Lower lobe of right lung (tissue), 2 donors: ENCODE results near the gene L3HYPDH. TPM values are rescaled to one million over a fixed set of nuclear protein-coding genes. Genes with fewer than 3 reads are reported as not detected.
"Not testable (repeated sequence)": the region's sequence is repeated elsewhere in the genome, so short reads cannot be mapped to it uniquely, and the experiment has no call there.

Source experiments
- ATAC-seq, 2 donors: fragments of 200-7000 bp; cut with Tn5 transposase; one replicate each; pipeline ENCODE4 v1.9.1; 2020 to 2022; ENCODE audit warnings: mild to moderate bottlenecking in 2 of 2, moderate library complexity in 2 of 2
- DNase-seq: peaks from one replicate; pipeline ENCODE4 v3.0.0-alpha.2; 2020
- H3K27ac ChIP-seq: fragments of 200-600 bp; one replicate; pipeline ENCODE4 v1.8.0; 2022
- H3K27me3 ChIP-seq: fragments of 200-600 bp; one replicate; pipeline ENCODE4 v1.8.0; 2022; ENCODE audit warnings: low read depth
- H3K36me3 ChIP-seq: fragments of 200-600 bp; one replicate; pipeline ENCODE4 v1.8.0; 2022; ENCODE audit warnings: mild to moderate bottlenecking
- H3K4me1 ChIP-seq: fragments of 200-600 bp; one replicate; pipeline ENCODE4 v1.8.0; 2022
- H3K4me3 ChIP-seq: fragments of 200-600 bp; one replicate; pipeline ENCODE4 v1.8.0; 2022; ENCODE audit warnings: mild to moderate bottlenecking
- H3K9me3 ChIP-seq: fragments of 200-600 bp; one replicate; pipeline ENCODE4 v1.8.0; 2022
- intact Hi-C: fragments of 100-400 bp; cut with DNase I; formaldehyde crosslinking; loops from one replicate; pipeline ENCODE4 v1.11.0; 2022
- total RNA-seq: library from RNA; stranded (reverse); fragmentation: NEBNext Ultra II Directional; extraction: Animal tissue kit (Norgen Biotek cat#: 25700); gene quantifications from one replicate; pipeline ENCODE4 v1.2.1, GENCODE V29; 2021
- TF ChIP-seq, protein P1 (sequence below): fragments of 200-600 bp; IDR thresholded peaks from one replicate; pipeline ENCODE4 v1.8.0; 2022; ENCODE audit warnings: antibody characterized with exemption, mild to moderate bottlenecking
- donor health status: DM: no; HTN: yes; CAD: no; lungs with severe emphysema.

L3HYPDH gene
- total RNA-seq, 1 donor from 2014 or later = 17.9 TPM

DNA sequence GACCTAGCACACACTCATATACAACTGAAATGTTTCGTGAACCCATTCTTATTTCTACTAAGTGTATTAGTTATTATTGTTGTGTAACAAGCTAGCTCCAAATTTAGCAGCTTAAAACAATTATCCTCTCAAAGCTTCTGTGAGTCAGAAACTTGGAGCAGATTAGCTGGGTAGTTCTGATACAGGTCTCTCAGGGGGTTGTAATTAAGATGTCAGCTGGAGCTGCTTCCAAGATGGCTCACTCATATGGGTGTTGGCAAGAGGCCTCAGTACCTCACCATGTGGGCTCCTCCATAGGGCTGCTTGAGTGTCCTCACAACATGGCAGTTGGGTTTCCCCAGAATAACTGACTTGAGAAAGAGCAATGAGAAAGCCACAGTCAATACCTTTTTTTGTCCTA lies 28.8 kb downstream of the L3HYPDH start:
- DNase-seq (no peak), ATAC-seq (no peak)
- no peaks in the 10 kb centered on the region for H3K27me3 ChIP-seq
- TF ChIP-seq, protein P1, sequence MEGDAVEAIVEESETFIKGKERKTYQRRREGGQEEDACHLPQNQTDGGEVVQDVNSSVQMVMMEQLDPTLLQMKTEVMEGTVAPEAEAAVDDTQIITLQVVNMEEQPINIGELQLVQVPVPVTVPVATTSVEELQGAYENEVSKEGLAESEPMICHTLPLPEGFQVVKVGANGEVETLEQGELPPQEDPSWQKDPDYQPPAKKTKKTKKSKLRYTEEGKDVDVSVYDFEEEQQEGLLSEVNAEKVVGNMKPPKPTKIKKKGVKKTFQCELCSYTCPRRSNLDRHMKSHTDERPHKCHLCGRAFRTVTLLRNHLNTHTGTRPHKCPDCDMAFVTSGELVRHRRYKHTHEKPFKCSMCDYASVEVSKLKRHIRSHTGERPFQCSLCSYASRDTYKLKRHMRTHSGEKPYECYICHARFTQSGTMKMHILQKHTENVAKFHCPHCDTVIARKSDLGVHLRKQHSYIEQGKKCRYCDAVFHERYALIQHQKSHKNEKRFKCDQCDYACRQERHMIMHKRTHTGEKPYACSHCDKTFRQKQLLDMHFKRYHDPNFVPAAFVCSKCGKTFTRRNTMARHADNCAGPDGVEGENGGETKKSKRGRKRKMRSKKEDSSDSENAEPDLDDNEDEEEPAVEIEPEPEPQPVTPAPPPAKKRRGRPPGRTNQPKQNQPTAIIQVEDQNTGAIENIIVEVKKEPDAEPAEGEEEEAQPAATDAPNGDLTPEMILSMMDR = no peak
- H3K36me3 ChIP-seq = no peaks in the 10 kb centered on the region
- H3K9me3 ChIP-seq = no peaks in the 10 kb centered on the region
- intact Hi-C loops = no loop called here
- no peak overlapping the region for H3K4me3 ChIP-seq
- H3K27ac ChIP-seq = no peak overlapping the region
- H3K4me1 ChIP-seq = no peaks in the 10 kb centered on the region

DNA sequence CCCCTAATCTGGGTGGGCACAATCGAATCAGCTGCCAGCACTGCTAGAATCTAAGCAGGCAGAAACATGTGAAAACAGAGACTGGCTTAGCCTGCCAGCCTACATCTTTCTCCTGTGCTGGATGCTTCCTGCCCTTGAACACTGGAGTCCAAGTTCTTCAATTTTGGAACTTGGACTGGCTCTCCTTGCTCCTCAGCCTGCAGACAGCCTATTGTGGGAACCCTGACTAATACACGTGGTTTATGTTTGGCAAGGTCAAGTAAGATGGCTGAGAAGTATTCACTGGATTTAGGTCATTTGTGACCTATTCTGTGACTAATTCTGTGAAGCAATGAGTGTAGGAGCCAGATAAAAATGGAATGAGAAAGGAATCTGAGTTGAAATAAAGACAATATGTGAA lies 30.1 kb downstream of the L3HYPDH start:
- Histone ChIP-seq H3K4me3 (no peak overlapping the region), H3K27me3 (no peaks in the 10 kb centered on the region), H3K9me3 (no peaks in the 10 kb centered on the region), H3K36me3 (no peaks in the 10 kb centered on the region), H3K27ac (no peak overlapping the region), H3K4me1 (no peaks in the 10 kb centered on the region)
- TF ChIP-seq, protein P1 = no peak
- intact Hi-C loops = no loop called here
- DNase-seq (no peak), ATAC-seq (no peak)

DNA sequence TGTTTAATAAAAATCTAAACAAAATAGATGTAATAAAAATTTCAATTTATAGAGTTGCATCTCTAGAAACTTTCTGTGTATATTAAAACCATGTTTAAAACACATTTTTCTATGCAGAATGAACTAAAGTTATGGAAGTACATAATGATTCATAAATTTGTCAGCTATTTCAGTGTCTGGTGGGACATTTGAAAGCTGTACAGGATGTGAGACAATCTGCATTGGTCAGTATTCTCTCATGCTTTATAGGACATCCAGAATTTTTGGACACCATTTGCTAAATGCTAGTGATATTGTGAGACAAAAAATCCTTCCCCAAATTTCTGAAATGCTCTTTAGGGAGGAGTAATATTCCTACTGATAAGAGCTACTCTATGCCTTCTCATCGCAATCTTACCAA lies 32.4 kb downstream of the L3HYPDH start:
- no peak for DNase-seq
- Histone ChIP-seq H3K4me1 (no peaks in the 10 kb centered on the region), H3K9me3 (no peaks in the 10 kb centered on the region), H3K27me3 (no peaks in the 10 kb centered on the region), H3K4me3 (no peak overlapping the region), H3K36me3 (no peaks in the 10 kb centered on the region), H3K27ac (no peak overlapping the region)
- ATAC-seq = no peak
- TF ChIP-seq, protein P1 = no peak
- intact Hi-C loops = no loop called here

DNA sequence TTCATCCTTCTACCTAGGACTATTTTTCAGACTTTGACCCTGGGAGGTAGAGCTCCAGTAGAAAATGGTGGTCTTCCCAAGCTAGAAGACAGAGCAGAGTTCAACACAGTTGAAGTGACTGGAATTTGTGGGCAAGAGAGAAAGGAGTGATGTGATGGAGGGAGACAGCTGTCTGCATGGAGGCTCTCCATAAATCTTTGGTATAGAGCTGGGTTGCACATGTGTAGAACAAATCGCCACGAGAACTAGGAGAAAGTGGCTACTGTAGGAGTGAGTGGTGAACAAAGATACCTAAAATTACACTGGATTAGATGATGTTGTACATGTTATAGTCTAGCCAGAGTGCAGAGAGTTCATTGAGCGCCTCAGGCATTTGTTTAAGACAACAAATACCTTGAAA lies 33.5 kb downstream of the L3HYPDH start:
- intact Hi-C loops = no loop called here
- no peaks in the 10 kb centered on the region for H3K36me3 ChIP-seq
- no peaks in the 10 kb centered on the region for H3K27me3 ChIP-seq
- no peaks in the 10 kb centered on the region for H3K4me1 ChIP-seq
- no peak overlapping the region for H3K27ac ChIP-seq
- DNase-seq = no peak
- TF ChIP-seq, protein P1 = no peak
- no peaks in the 10 kb centered on the region for H3K9me3 ChIP-seq
- H3K4me3 ChIP-seq = no peak overlapping the region
- no peak for ATAC-seq

DNA sequence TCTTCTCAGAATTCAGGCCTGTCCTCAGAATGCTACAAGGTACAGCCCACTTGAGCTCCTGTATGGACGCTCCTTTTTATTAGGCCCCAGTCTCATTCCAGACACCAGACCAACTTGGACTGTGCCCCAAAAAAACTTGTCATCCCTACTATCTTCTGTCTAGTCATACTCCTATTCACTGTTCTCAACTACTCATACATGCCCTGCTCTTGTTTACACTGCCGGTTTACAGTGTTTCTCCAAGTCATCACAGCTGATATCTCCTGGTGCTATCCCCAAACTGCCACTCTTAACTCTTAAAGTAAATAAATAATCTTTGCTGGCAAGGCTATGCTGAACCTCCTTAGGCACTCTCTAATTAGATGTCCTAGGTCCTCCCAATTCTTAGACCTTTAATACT lies 35.5 kb downstream of the L3HYPDH start:
- H3K36me3 ChIP-seq, ATAC-seq, DNase-seq, intact Hi-C loops, H3K27me3 ChIP-seq, H3K9me3 ChIP-seq, H3K4me3 ChIP-seq, H3K4me1 ChIP-seq, H3K27ac ChIP-seq: not testable (repeated sequence)

DNA sequence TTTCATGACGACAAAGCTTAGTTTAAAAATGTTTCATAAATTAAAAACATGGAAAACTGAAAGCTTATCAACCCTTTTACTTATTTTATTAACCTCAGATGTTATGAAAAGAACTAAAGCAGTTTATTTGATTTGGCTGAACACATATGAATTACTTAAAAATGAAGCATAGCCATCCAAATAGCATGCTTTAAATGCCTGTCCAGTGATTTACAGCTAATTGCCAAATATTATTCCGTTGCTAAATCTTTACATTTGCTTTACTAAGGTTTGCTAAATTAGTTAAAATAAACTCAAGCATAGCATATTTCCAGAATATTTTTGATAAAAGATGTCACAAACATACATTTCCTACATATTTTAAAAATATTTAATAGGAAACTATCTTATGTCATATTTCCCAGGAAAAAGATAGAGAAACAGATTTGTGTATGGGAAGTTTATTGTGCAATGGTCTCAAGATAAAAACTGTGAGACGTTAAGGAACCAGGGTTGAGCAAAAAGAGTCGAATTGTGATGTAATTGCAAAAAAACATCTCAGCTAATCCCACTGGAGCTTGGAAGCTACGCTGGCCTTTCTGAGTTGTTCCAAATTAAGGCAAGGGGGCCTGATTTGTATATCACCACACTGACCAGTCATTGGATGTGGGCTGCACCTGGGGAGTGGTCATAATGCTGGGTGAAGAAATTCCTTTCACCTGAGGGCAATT lies 44.8 kb downstream of the L3HYPDH start:
- no peak for DNase-seq

More for the DNA sequence above, 44.8 kb downstream of the L3HYPDH start:
- Histone ChIP-seq H3K4me3 (no peak overlapping the region), H3K36me3 (no peaks in the 10 kb centered on the region), H3K27ac (no peak overlapping the region), H3K9me3 (no peaks in the 10 kb centered on the region), H3K4me1 (peaks cover 4% of the 10 kb centered on the region), H3K27me3 (no peaks in the 10 kb centered on the region)
- ATAC-seq = no peak
- intact Hi-C loops = no loop called here
- TF ChIP-seq, protein P1 = no peak
